AG20443 (cell line): Measurements from ENCODE around the gene ZNF136.
A peak's percentile ranks its signal among the peaks of the same experiment; 100 is the strongest.

Experiments used
- DNase-seq: peaks from one replicate; pipeline ENCODE4 v3.0.0; 2012; ENCODE audit warnings: low spot score, mixed read lengths

Gene ZNF136

GRCh38 chr19:12194827-12195731 lies 32.2 kb downstream of the ZNF136 start:
- DNase-seq, result peak; percentile 52

GRCh38 chr19:12198136-12198535 lies 35.2 kb downstream of the ZNF136 start:
- DNase-seq, result no peak

GRCh38 chr19:12199757-12200419 lies 37.0 kb downstream of the ZNF136 start:
- DNase-seq, result no peak

GRCh38 chr19:12202250-12202649 lies 39.4 kb downstream of the ZNF136 start:
- DNase-seq, result no peak

GRCh38 chr19:12205296-12205695 lies 42.4 kb downstream of the ZNF136 start:
- no peak for DNase-seq

GRCh38 chr19:12208221-12208620 lies 45.3 kb downstream of the ZNF136 start:
- no peak for DNase-seq

GRCh38 chr19:12217332-12217731 lies 54.4 kb downstream of the ZNF136 start:
- no peak for DNase-seq

- DNase-seq, result no peak
Observed at GRCh38 chr19:12222980-12223630, 60.2 kb downstream of the ZNF136 start.

- DNase-seq, result no peak
Observed at GRCh38 chr19:12224676-12225075, 61.8 kb downstream of the ZNF136 start.

GRCh38 chr19:12229990-12230389 lies 67.1 kb downstream of the ZNF136 start:
- DNase-seq, result no peak

- no peak for DNase-seq
Observed at GRCh38 chr19:12230751-12231733, 68.1 kb downstream of the ZNF136 start.

GRCh38 chr19:12232961-12233360 lies 70.1 kb downstream of the ZNF136 start:
- DNase-seq, result no peak

- no peak for DNase-seq
Observed at GRCh38 chr19:12237143-12237839, 74.4 kb downstream of the ZNF136 start.
